ENCODE measurements around the gene ZNF3.

The ZNF3 gene

DNA sequence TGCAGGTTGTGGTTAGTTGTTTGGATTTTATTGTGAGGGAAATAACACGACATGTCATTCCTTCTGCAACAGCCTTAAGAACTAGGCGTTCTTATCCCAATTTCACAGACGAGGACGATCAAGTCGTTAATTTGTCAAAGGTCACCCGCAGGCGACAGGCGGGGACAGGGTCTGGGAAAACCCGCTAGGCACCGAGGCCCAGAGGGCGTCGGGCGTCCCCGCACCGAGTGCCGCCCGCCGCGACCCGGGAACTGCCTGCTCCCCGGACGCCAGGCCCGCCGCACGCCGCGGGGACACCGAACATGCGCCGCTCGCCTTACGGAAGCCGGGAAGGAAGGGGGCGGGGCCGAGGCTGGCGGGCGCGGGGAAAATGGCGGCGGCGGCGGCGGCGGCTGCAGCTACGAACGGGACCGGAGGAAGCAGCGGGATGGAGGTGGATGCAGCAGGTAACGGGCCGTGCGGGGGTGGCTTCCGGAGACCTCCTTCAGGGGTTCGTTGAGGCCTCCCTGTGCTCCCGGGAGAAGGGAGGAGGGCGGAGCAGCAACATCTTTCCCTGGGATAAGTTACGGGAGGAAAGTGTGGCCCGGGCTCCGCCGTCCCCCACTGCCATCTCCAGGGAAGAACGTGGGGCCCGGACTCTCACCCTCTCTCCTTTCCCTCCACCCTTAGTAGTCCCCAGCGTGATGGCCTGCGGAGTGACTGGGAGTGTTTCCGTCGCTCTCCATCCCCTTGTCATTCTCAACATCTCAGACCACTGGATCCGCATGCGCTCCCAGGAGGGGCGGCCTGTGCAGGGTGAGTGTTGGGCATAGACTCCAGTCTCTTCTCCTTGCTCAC is 7.3 kb upstream of the ZNF3 start, which contains the start of gene COPS6:
Gene COPS6 (plus strand): TSS at position 349 of the 837 bp plus-strand sequence. CDS start 22 bp downstream, at position 371.
- peak; percentile 60 to 72 for DNase-seq (ENCODE audit: low read depth in 2 of 2, low spot score in 1 of 2)

DNA sequence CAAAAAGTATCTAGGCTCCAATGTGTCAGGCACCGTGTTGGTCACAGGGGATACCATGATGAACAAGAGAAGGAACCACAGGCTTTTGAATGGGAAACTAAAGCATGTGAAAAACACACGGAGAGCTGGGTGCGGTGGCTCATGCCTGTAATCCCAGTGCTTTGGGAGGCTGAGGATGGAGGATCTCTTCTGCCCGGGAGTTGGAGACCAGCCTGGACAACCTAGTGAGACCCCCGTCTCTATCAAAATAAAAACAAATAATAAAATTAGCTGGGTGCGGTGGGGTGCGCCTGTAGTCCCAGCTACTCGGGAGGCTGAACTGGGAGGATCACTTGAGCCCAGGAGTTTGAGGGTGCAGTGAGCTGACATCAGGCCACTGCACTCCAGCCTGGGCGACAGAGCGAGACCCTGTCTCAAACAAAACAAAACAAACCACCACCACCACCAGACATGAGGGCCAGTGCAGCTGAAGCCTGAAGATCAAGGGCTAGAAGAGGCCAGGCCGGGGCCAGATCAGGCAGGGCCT is 6.6 kb upstream of the ZNF3 start:
- DNase-seq (ENCODE audit: low read depth in 2 of 2, low spot score in 1 of 2), result no peak

DNA sequence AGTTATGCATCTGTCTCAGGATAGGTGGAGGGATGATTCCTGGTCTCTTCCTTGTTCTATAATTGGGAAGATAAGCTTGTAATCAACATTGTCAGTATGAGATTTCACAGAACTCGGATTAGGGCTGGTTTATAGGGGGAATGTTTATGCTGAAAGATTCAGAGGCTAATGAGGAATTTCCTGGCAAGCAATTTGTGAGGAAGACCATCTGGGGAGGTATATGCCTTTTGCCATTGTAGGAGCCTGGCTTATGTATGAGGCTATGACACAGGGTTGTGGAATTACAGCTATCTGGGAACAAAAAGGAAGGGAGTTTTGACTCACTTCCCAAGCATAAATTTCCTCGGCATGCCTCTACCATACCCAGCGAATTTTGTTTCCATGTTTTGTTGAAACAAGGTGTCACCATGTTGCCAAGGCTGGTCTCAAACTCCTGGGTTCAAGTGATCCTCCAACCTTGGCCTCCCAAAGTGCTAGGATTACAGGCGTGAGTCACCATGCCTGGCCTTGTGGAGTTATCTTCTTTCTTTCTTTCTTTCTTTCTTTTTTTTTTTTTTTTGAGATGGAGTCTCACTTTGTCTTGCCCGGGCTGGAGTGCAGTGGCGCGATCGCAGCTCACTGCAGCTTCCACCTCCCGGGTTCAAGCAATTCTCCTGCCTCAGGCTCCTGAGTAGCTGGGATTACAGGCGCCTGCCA is 5.7 kb upstream of the ZNF3 start:
- no peak for DNase-seq (ENCODE audit: low read depth in 2 of 2, low spot score in 1 of 2)

DNA sequence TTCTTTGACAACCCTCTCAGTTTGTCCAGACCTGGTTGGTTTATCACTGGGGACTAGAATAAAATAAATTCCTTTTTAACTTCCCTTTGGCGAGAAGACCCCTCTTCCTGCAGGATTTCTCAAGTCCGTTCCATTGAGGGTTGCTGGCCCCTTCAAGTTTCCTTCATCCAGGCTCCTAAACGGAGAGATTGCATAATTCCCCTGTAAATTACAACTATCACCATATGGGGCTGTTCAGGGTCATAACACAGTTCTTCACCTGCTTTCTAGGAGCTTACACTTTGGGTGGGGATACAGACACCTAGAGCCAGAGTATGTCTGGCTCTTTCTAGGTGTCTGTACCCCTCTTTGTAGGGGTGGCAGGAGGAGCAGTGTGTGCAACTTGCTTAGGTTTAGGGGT is 4.0 kb upstream of the ZNF3 start:
- DNase-seq (ENCODE audit: low read depth in 2 of 2, low spot score in 1 of 2), result no peak

DNA sequence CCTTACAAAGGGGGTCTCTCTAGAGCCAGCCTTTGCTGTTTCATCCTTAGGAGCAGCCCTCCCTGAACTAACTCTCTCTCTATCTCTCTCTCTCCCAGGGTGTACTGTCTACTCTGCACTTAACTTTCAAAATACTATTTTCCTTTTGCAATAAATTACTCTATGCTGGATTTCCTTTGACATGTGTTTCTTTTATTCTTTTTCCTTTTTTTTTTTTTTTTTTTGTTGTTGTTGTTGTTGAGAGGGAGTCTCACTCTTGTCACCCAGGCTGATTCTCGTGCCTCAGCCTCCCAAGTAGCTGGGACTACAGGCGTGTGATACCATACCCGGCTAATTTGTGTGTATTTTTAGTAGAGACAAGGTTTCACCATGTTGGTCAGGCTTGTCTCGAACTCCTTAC is 1.5 kb upstream of the ZNF3 start:
- DNase-seq (ENCODE audit: low read depth in 2 of 2, low spot score in 1 of 2), result no peak

DNA sequence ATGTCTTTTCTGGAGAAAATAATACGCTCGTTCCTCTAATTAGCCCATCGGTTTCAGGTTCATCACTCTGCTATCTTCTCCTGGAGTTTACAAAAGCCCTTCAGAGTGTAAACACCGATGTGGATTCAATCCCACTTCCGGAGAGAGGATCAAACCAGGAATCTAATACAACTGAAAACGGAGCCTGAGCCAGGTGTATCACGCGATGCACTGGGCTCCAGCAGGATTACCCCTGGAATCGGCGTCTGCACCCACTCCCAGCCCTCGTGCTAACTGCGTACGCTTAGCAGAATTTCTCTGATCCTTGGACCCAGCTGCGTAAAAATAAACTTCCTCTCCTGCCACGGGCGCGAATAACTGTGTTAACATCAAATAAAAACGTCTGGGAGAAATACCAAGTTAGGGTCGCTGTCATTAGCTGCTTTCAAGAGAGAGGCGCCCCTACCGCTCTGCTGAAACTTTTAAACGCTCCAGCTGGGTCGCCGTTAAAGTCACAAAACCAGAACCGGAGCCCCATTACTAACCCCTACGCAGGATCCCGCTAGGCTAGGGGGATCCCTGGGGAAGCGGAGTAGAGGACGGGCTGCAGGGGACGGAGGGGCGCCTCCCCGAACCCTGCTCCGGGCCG is 502 bp downstream of the ZNF3 start:
- DNase-seq (ENCODE audit: low read depth in 2 of 2, low spot score in 1 of 2), result no peak

DNA sequence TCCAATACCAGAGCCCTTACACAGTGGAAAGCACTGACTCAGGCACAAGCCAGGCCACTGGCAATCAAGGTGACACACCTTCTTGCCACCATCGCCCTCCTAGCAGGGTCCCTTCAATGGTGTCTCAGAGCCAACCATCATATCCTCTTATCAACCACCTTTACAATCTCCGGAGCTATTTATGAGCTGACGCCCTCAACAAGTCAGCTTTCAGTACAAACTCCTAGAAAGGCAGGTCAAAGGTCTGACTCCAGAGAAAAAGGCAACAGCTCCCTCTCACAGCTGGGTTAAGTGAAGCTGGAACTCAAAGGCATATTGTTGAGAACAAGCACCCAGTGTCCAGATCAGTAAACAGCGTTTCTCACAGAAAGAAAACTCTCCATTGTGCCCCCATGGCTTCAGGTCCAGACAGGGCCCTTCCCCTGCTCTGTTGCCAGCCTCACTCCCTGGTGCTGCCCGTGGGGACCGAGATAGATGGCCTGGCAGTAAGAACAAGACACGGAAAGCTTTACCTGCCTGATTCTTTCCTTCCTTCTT is 2.4 kb downstream of the ZNF3 start:
- DNase-seq (ENCODE audit: low read depth in 2 of 2, low spot score in 1 of 2), result no peak

DNA sequence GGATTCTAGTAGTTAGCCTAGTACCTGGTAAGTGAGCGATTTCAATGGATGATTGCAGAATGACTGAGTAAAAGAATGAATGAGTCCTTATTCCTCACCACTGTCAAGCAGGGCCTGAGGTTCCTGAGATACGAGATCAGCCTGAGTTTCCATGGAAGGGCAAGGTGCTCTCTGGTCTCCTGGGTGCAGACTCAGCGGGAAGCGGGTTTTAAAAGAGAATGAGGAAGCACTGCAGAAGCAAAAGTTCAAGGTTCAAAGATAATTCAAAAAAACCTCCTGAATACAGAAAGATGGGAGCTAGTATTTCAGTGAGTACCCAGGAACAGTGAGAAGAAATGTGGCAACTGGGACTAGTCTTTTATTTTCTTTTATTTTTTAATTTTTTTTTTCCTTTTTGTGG is 4.3 kb downstream of the ZNF3 start:
- DNase-seq (ENCODE audit: low read depth in 2 of 2, low spot score in 1 of 2), result no peak

DNA sequence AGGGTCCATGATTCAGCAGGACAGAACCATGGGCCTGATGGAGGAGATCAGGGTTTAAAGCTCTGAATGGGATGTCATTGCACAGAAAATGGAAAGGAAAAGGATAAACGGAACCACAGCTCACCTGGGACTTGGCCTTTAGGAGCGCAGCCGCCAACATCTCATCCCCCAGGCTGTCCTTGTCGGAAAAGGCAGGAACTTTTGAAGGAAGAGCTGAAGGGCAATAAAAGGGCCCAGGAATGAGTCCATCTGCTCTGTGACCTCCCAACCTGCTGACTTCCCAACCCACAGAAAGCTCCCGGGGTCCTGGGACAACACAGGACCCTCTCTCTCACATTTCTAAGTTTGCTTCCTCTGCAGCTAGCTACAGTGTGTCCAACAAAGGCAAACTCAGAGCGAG is 6.1 kb downstream of the ZNF3 start:
- DNase-seq (ENCODE audit: low read depth in 2 of 2, low spot score in 1 of 2), result no peak

DNA sequence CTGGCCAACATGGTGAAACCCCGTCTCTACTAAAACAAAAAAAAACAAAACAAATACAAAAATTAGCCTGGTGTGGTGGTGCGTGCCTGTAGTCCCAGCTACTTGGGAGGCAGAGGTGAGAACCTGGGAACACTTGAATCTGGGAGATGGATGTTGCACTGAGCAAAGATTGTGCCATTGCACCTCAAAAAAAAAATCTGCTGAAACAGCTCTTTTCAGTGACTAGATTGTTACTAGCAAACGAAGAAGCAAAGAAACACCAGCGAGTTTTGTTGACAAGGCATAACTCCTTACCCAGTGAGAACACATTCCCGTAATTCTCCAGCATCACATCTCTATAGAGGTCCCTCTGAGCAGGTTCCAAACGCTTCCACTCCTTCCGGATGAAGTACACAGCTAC is 6.7 kb downstream of the ZNF3 start:
- DNase-seq (ENCODE audit: low read depth in 2 of 2, low spot score in 1 of 2), result no peak

DNA sequence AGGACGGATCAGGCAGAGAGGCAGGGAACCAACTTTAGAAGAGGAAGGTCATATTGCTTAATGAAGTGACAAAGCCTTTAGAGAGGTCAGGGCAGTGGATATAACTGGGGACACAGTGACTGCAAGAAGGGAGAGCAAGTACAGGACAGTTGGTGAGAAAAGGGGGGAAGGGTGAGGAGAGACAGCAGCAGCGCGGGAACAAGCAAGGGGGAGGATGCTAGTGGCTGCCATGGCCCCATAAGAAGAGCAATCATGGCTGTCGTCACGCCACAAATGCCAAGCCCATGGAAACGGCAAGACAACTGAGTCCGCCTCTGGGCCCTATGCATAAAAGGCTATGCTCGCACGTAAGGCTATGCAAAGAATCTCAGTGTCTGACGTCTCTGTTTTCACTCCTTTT is 9.1 kb downstream of the ZNF3 start:
- DNase-seq (ENCODE audit: low read depth in 2 of 2, low spot score in 1 of 2), result no peak

DNA sequence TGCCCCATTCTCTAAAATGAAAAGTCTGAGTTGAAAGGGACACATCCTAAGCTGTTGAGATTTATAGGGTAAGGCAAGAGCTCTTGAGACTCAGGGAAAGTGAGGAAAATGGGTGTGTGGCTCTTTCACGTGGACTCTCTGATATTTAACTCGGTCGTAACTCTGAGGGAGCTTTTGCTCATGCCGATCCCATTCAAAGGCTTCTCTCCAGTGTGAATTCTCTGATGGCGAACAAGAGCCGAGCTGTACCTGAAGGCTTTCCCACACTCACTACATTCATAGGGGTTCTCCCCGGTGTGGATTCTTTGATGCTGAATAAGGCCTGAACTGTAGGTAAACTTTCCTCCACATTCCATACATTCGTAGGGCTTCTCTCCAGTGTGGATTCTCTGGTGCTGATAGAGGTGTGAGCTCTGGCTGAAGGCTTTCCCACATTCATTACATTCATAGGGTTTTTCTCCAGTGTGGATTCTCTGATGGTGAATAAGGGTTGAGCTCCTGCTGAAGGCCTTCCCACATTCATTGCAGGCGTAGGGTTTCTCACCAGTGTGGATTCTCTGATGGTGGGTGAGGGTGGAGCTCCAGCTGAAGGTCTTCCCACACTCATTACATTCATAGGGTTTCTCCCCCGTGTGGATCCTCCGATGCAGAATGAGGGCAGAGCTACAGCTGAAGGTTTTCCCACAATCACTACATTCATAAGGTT is 10.4 kb downstream of the ZNF3 start:
- no peak for DNase-seq (ENCODE audit: low read depth in 2 of 2, low spot score in 1 of 2)

DNA sequence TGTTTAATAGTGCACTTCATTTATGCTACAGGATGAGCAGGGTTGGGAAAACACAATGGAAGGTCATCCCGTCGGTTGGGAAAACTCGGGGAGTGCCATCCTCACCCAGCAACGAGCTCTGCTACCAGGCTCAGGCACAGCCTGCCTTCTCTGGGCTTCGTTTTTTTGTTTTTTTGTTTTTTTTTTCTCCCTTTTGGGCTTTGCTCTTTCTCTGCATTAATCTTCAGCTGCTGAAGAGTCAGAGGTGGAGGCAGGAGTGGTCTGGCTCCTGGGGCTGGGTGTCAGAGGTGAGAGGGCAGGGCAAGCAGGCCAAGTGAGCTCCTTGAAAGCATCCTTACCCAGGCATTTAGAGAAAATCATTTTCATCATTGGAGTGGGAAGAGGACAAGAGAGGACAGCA is 11.5 kb downstream of the ZNF3 start:
- no peak for DNase-seq (ENCODE audit: low read depth in 2 of 2, low spot score in 1 of 2)

DNA sequence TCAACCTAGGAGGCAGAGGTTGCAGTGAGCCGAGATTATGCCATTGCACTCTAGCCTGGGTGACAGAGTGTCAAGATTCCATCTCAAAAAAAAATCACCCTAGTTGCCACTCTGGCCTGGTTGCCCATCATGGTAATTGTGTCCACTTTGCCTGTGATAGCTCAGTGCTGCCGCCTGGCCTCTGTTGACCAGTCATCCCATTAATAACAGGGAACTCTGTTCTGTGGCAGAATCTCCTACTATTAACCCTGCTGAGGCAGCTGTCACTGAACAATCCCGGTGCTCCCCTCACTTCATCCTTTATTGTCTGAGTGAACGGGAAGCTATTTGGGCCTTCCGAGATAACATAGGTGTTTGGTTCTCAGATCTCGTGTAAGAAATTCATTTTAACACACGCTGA is 14.6 kb downstream of the ZNF3 start:
- DNase-seq (ENCODE audit: low read depth in 2 of 2, low spot score in 1 of 2), result no peak

DNA sequence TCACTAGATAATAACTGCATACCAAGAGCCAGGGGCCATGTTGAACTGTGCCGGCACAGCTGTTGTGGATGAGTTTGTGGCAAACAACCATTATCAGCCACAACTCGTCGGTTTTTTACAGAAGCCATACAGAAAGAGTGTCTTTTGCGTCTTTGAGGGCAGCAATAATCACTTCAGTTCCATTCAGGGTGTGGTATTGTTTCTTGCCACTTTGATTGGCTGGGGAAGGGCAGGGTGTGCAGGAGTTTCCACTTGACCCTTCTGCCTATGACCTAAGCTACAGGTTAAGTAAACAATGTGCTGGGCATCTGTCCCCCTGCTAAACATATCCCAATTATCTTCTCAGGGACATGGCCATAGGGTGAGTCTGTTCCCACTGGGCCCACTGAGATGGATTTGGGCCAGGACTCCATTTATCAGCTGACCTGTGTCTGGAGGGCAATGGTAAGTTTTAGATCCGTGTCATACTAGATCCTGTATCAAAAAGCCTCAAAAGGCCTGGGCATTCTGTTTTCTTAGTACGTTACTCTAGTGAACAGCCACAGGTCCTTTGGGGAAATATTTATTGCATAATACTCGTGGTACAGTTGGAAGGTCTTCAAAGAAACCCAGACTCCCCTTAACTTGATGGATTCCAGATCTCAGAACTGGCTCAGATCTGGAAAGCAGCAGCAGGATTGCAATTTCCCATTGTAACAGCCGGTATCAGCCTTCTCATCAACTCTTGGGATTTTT is 15.9 kb downstream of the ZNF3 start:
- no peak for DNase-seq (ENCODE audit: low read depth in 2 of 2, low spot score in 1 of 2)

DNA sequence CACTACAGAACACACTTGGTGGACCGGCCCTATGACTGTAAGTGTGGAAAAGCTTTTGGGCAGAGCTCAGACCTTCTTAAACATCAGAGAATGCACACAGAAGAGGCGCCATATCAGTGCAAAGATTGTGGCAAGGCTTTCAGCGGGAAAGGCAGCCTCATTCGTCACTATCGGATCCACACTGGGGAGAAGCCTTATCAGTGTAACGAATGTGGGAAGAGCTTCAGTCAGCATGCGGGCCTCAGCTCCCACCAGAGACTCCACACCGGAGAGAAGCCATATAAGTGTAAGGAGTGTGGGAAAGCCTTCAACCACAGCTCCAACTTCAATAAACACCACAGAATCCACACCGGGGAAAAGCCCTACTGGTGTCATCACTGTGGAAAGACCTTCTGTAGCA is 17.4 kb downstream of the ZNF3 start:
- DNase-seq (ENCODE audit: low read depth in 2 of 2, low spot score in 1 of 2), result no peak

DNA sequence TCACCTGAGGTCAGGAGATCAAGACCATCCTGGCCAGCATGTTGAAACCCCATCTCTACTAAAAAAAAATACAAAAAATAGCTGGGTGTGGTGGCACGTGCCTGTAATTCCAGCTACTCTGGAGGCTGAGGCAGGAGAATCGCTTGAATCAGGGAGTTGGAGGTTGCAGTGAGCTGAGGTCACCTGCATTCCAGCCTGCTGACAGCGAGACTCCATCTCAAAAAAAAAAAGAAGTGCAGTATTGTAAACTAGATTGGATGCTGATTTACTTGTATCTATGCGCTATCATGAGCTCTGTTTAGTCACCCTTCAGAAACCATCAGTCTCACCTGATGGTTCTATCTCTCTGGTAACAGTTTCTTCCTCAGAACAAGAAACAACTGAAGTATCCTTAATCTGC is 18.1 kb downstream of the ZNF3 start:
- DNase-seq (ENCODE audit: low read depth in 2 of 2, low spot score in 1 of 2), result no peak

DNA sequence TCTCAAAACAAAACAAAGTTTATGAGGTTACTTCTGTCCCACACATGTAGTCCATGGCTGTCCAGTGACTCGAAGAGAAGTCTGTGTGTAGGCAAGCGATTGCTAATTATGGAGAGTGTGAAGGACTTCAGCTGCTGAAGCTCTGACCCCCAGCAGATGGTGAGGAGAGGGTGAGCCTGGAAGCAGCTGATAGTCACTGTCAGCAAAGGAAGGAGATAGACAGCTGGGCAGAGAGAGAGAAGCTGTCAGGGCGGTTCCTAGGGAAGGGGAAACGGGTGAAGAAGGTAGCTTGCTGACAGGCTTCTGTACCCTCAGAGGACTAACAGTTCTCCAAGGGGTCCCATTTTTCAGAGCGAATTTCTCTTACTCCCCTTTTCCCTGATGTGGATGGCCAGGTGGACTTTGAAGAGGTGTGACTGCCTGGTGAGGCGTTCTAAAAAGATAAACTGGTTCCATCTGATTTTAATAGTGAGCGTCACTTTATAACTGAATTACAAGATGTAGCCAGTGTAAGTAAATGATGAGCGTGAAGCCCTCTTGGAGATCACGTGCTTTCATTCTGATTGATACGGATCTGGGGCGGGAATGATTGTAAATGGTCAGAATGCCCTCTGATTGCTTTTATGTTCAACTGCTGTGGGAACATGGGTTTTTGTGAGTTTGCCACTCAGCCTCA is 19.9 kb downstream of the ZNF3 start:
- no peak for DNase-seq (ENCODE audit: low read depth in 2 of 2, low spot score in 1 of 2)

DNA sequence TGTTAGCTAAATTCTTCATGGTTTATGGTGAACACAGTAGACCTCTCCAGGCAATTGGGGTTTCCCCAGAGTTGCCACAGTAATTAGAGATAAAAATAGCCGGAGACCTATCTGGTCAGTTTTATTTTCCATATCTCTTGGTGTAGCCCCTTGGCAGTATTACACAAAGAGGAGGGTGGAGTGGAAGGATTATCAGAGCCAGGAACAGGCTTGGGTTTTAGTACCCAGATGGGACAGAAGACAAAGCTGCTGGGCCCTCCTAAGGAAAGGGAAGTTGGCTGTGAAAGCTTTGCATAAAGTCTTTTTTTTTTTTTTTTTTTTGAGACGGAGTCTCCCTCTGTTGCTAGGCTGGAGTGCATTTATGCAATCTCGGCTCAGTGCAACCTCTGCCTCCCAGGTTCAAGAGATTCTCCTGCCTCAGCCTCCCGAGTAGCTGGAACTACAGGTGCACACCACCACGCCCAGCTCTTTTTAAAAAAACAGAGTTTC is 22.2 kb downstream of the ZNF3 start:
- DNase-seq (ENCODE audit: low read depth in 2 of 2, low spot score in 1 of 2), result no peak

DNA sequence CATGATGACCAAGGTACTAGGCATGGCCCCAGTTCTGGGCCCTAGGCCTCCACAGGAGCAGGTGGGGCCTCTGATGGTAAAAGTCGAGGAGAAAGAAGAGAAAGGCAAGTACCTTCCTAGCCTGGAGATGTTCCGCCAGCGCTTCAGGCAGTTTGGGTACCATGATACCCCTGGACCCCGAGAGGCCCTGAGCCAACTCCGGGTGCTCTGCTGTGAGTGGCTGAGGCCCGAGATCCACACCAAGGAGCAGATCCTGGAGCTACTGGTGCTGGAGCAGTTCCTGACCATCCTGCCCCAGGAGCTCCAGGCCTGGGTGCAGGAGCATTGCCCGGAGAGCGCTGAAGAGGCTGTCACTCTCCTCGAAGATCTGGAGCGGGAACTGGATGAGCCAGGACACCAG is 24.5 kb downstream of the ZNF3 start:
- DNase-seq (ENCODE audit: low read depth in 2 of 2, low spot score in 1 of 2), result no peak

All from stimulated activated CD8-positive, alpha-beta memory T cell treated with anti-CD3 and anti-CD28 coated beads, Interleukin-4, amount 100 ng/mL, for 1 hour (primary cell).